Measurements from ENCODE around the gene EPB41L4B. TPM values are rescaled to one million over a fixed set of nuclear protein-coding genes. Genes with fewer than 3 reads are reported as not detected.

EPB41L4B gene
- total and polyA plus RNA-seq, 7 experiments from 2014 or later: 0.36 TPM; not detected in 6

GRCh38 chr9:109251080-109251775 is 69.6 kb downstream of the EPB41L4B start:
- ChIA-PET CTCF (interaction anchor here (0.6 kb wide), 1 partner anchor 9 kb away, joined by 3 read pairs; no protein-coding TSS in a partner anchor), POLR2A (no interaction called here)
- no peak overlapping the region for H3K27ac Mint-ChIP-seq
- no peaks in the 10 kb centered on the region for H3K36me3 Mint-ChIP-seq
- no peaks in the 10 kb centered on the region for H3K9me3 Mint-ChIP-seq
- H3K4me3 Mint-ChIP-seq: no peak overlapping the region
- peaks cover 0 to 7% (median 0%) of the 10 kb centered on the region in 5 donors for H3K27me3 Mint-ChIP-seq
- no peak overlapping the region for H3K27ac ChIP-seq (ENCODE audit: low read depth, low read length)
- H3K4me1 Mint-ChIP-seq: no peaks in the 10 kb centered on the region
- no peaks in the 10 kb centered on the region for H3K4me1 ChIP-seq (ENCODE audit: control insufficient read depth in 2 of 2, insufficient read depth in 2 of 2, low read length in 2 of 2)
- H3K27me3 ChIP-seq (ENCODE audit: control insufficient read depth in 2 of 2, insufficient read depth in 2 of 2, low read length in 2 of 2): no peaks in the 10 kb centered on the region
- no peak overlapping the region for H3K4me3 ChIP-seq (ENCODE audit: low read length)
- no peaks in the 10 kb centered on the region for H3K9me3 ChIP-seq (ENCODE audit: control insufficient read depth in 2 of 3, low read length in 3 of 3)
- no peak for DNase-seq
- intact Hi-C loops (cut with micrococcal nuclease): no loop called here
- ATAC-seq: peak; percentile 26
- no peaks in the 10 kb centered on the region for H3K36me3 ChIP-seq (ENCODE audit: control insufficient read depth in 2 of 3, insufficient read depth in 3 of 3, low read length in 3 of 3)

- H3K27ac ChIP-seq (ENCODE audit: low read depth, low read length): no peak overlapping the region
- POLR2A ChIA-PET: no interaction called here
These were observed 70.1 kb downstream of the EPB41L4B start for GRCh38 chr9:109250771-109251079.

GRCh38 chr9:109250311-109250741 is 70.5 kb downstream of the EPB41L4B start:
- Mint-ChIP-seq H3K27ac (no peak overlapping the region), H3K4me3 (no peak overlapping the region), H3K4me1 (no peaks in the 10 kb centered on the region), H3K27me3 (peaks cover 0 to 14% (median 7%) of the 10 kb centered on the region in 5 donors), H3K36me3 (no peaks in the 10 kb centered on the region), H3K9me3 (no peaks in the 10 kb centered on the region)
- Histone ChIP-seq H3K27me3 (ENCODE audit: control insufficient read depth in 2 of 2, insufficient read depth in 2 of 2, low read length in 2 of 2) (no peaks in the 10 kb centered on the region), H3K36me3 (ENCODE audit: control insufficient read depth in 2 of 3, insufficient read depth in 3 of 3, low read length in 3 of 3) (no peaks in the 10 kb centered on the region), H3K4me1 (ENCODE audit: control insufficient read depth in 2 of 2, insufficient read depth in 2 of 2, low read length in 2 of 2) (no peaks in the 10 kb centered on the region), H3K9me3 (ENCODE audit: control insufficient read depth in 2 of 3, low read length in 3 of 3) (no peaks in the 10 kb centered on the region), H3K27ac (ENCODE audit: low read depth, low read length) (no peak overlapping the region), H3K4me3 (ENCODE audit: low read length) (no peak overlapping the region)
- ChIA-PET POLR2A (no interaction called here), CTCF (no interaction called here)
- intact Hi-C loops (cut with micrococcal nuclease): no loop called here
- DNase-seq (no peak), ATAC-seq (no peak)

More at GRCh38 chr9:109250771-109251079, 70.1 kb downstream of the EPB41L4B start:
- Mint-ChIP-seq H3K36me3 (no peaks in the 10 kb centered on the region), H3K27me3 (peaks cover 0 to 10% (median 5%) of the 10 kb centered on the region in 5 donors), H3K27ac (no peak overlapping the region), H3K9me3 (no peaks in the 10 kb centered on the region), H3K4me1 (no peaks in the 10 kb centered on the region), H3K4me3 (no peak overlapping the region)
- no peaks in the 10 kb centered on the region for H3K9me3 ChIP-seq (ENCODE audit: control insufficient read depth in 2 of 3, low read length in 3 of 3)
- H3K4me1 ChIP-seq (ENCODE audit: control insufficient read depth in 2 of 2, insufficient read depth in 2 of 2, low read length in 2 of 2): no peaks in the 10 kb centered on the region
- H3K4me3 ChIP-seq (ENCODE audit: low read length): no peak overlapping the region
- no peaks in the 10 kb centered on the region for H3K27me3 ChIP-seq (ENCODE audit: control insufficient read depth in 2 of 2, insufficient read depth in 2 of 2, low read length in 2 of 2)
- no peak for DNase-seq
- intact Hi-C loops (cut with micrococcal nuclease): no loop called here
- no peaks in the 10 kb centered on the region for H3K36me3 ChIP-seq (ENCODE audit: control insufficient read depth in 2 of 3, insufficient read depth in 3 of 3, low read length in 3 of 3)
- no peak for ATAC-seq
- CTCF ChIA-PET: no interaction called here

GRCh38 chr9:109249615-109250014 is 71.2 kb downstream of the EPB41L4B start:
- CTCF ChIA-PET: no interaction called here
- intact Hi-C loops (cut with micrococcal nuclease): loop anchor here in 1 of 2 donors (5.0 kb wide), 1 partner anchor 218 kb away; no protein-coding TSS in a partner anchor
- peaks cover 0 to 14% (median 11%) of the 10 kb centered on the region in 5 donors for H3K27me3 Mint-ChIP-seq

DNA sequence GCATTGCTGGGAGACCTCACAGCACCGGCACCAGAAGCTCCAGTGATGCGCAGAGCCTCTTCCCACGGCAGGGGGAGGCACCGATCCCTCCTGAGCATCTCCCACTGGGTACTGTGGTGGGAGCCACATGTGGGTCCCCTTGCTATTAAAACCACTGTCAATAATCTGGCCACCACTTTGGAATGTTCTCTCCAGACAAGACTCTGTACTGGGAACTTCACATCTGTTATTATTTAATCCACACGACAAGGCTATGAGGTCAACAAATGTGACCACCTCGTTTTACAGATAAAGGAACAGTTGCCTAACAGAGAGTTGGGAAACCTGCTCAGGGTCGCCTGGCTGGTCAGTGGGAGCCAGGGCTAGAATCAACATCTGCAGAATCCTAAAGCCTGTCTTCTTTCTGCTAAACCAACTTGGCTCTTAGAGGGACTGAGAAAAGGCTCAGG is 72.7 kb downstream of the EPB41L4B start:
- H3K4me1 ChIP-seq (ENCODE audit: control insufficient read depth in 2 of 2, insufficient read depth in 2 of 2, low read length in 2 of 2): no peaks in the 10 kb centered on the region
- Mint-ChIP-seq H3K9me3 (no peaks in the 10 kb centered on the region), H3K27me3 (peaks cover 13 to 26% (median 23%) of the 10 kb centered on the region in 5 donors), H3K4me3 (no peak overlapping the region), H3K27ac (no peak overlapping the region), H3K36me3 (no peaks in the 10 kb centered on the region), H3K4me1 (no peaks in the 10 kb centered on the region)
- H3K9me3 ChIP-seq (ENCODE audit: control insufficient read depth in 2 of 3, low read length in 3 of 3): no peaks in the 10 kb centered on the region
- H3K27me3 ChIP-seq (ENCODE audit: control insufficient read depth in 2 of 2, insufficient read depth in 2 of 2, low read length in 2 of 2): no peaks in the 10 kb centered on the region
- no peak for ATAC-seq
- ChIA-PET POLR2A (no interaction called here), CTCF (no interaction called here)
- H3K27ac ChIP-seq (ENCODE audit: low read depth, low read length): no peak overlapping the region
- no peak for DNase-seq
- intact Hi-C loops (cut with micrococcal nuclease): loop anchor here in 1 of 2 donors (5.0 kb wide), 1 partner anchor 219 kb away; no protein-coding TSS in a partner anchor
- no peaks in the 10 kb centered on the region for H3K36me3 ChIP-seq (ENCODE audit: control insufficient read depth in 2 of 3, insufficient read depth in 3 of 3, low read length in 3 of 3)
- H3K4me3 ChIP-seq (ENCODE audit: low read length): no peak overlapping the region

More at GRCh38 chr9:109249615-109250014, 71.2 kb downstream of the EPB41L4B start:
- H3K36me3 ChIP-seq (ENCODE audit: control insufficient read depth in 2 of 3, insufficient read depth in 3 of 3, low read length in 3 of 3): no peaks in the 10 kb centered on the region
- no peak overlapping the region for H3K27ac Mint-ChIP-seq
- POLR2A ChIA-PET: no interaction called here
- ATAC-seq: no peak
- H3K4me3 Mint-ChIP-seq: no peak overlapping the region
- H3K27me3 ChIP-seq (ENCODE audit: control insufficient read depth in 2 of 2, insufficient read depth in 2 of 2, low read length in 2 of 2): no peaks in the 10 kb centered on the region
- H3K4me1 Mint-ChIP-seq: no peaks in the 10 kb centered on the region
- no peak overlapping the region for H3K4me3 ChIP-seq (ENCODE audit: low read length)
- no peaks in the 10 kb centered on the region for H3K9me3 ChIP-seq (ENCODE audit: control insufficient read depth in 2 of 3, low read length in 3 of 3)
- no peaks in the 10 kb centered on the region for H3K9me3 Mint-ChIP-seq
- no peak overlapping the region for H3K27ac ChIP-seq (ENCODE audit: low read depth, low read length)
- DNase-seq: no peak
- H3K36me3 Mint-ChIP-seq: no peaks in the 10 kb centered on the region
- no peaks in the 10 kb centered on the region for H3K4me1 ChIP-seq (ENCODE audit: control insufficient read depth in 2 of 2, insufficient read depth in 2 of 2, low read length in 2 of 2)

DNA sequence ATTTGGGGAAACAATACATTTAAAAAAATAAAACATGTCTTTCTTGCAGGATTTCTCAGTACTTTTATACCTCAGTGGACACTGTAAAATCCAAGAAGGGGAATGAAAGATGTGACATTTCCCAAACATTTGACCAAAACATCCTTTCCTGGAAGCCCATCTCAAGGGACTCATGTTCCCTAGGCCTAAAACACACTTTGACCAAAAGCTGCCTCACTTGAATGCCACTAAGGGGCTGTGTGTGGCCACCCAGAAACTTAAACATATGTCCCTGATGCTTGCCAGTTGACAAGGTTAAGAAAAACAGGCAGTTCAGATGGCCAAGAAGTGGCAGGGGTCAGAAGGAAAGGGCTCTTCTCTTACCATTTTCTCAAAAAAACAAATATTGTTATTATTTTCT is 73.6 kb downstream of the EPB41L4B start:
- ATAC-seq: no peak
- no peaks in the 10 kb centered on the region for H3K4me1 Mint-ChIP-seq
- H3K4me1 ChIP-seq (ENCODE audit: control insufficient read depth in 2 of 2, insufficient read depth in 2 of 2, low read length in 2 of 2): no peaks in the 10 kb centered on the region
- ChIA-PET CTCF (no interaction called here), POLR2A (no interaction called here)
- DNase-seq: no peak
- H3K4me3 ChIP-seq (ENCODE audit: low read length): no peak overlapping the region
- no peaks in the 10 kb centered on the region for H3K36me3 ChIP-seq (ENCODE audit: control insufficient read depth in 2 of 3, insufficient read depth in 3 of 3, low read length in 3 of 3)
- no peak overlapping the region for H3K27ac Mint-ChIP-seq
- H3K27ac ChIP-seq (ENCODE audit: low read depth, low read length): no peak overlapping the region
- H3K9me3 ChIP-seq (ENCODE audit: control insufficient read depth in 2 of 3, low read length in 3 of 3): no peaks in the 10 kb centered on the region
- H3K9me3 Mint-ChIP-seq: no peaks in the 10 kb centered on the region
- intact Hi-C loops (cut with micrococcal nuclease): loop anchor here in 1 of 2 donors (5.0 kb wide), 1 partner anchor 220 kb away; no protein-coding TSS in a partner anchor
- no peaks in the 10 kb centered on the region for H3K36me3 Mint-ChIP-seq
- peaks cover 17 to 29% (median 26%) of the 10 kb centered on the region in 5 donors for H3K27me3 Mint-ChIP-seq
- no peak overlapping the region for H3K4me3 Mint-ChIP-seq
- H3K27me3 ChIP-seq (ENCODE audit: control insufficient read depth in 2 of 2, insufficient read depth in 2 of 2, low read length in 2 of 2): no peaks in the 10 kb centered on the region

GRCh38 chr9:109246533-109246932 is 74.3 kb downstream of the EPB41L4B start:
- H3K4me1 ChIP-seq (ENCODE audit: control insufficient read depth in 2 of 2, insufficient read depth in 2 of 2, low read length in 2 of 2): no peaks in the 10 kb centered on the region
- H3K27ac Mint-ChIP-seq: no peak overlapping the region
- no peaks in the 10 kb centered on the region for H3K36me3 ChIP-seq (ENCODE audit: control insufficient read depth in 2 of 3, insufficient read depth in 3 of 3, low read length in 3 of 3)
- H3K4me1 Mint-ChIP-seq: no peaks in the 10 kb centered on the region
- H3K27ac ChIP-seq (ENCODE audit: low read depth, low read length): no peak overlapping the region
- H3K9me3 Mint-ChIP-seq: no peaks in the 10 kb centered on the region
- H3K27me3 ChIP-seq (ENCODE audit: control insufficient read depth in 2 of 2, insufficient read depth in 2 of 2, low read length in 2 of 2): no peaks in the 10 kb centered on the region
- H3K4me3 Mint-ChIP-seq: no peak overlapping the region
- intact Hi-C loops (cut with micrococcal nuclease): loop anchor here in 1 of 2 donors (5.0 kb wide), 1 partner anchor 221 kb away; no protein-coding TSS in a partner anchor
- H3K36me3 Mint-ChIP-seq: no peaks in the 10 kb centered on the region
- no peak overlapping the region for H3K4me3 ChIP-seq (ENCODE audit: low read length)
- CTCF ChIA-PET: no interaction called here
- ATAC-seq: no peak
- H3K9me3 ChIP-seq (ENCODE audit: control insufficient read depth in 2 of 3, low read length in 3 of 3): no peaks in the 10 kb centered on the region
- peaks cover 20 to 33% (median 22%) of the 10 kb centered on the region in 5 donors for H3K27me3 Mint-ChIP-seq
- no peak for DNase-seq
- POLR2A ChIA-PET: no interaction called here
